SH-SY5Y (cell line): ENCODE measurements around the gene SEMA5B.

Experiments used
- GATA2 ChIP-seq: IDR thresholded peaks from 2 replicates; pipeline ENCODE4 v1.6.1; 2011; ENCODE audit warnings: mild to moderate bottlenecking, low read depth, low read length
- GATA3 ChIP-seq: IDR thresholded peaks from 2 replicates; pipeline ENCODE4 v1.6.1; 2011; ENCODE audit warnings: low read depth, mild to moderate bottlenecking, low read length, moderate library complexity

GRCh38 chr3:122940628-122941086, 86.9 kb downstream of the SEMA5B start:
- TF ChIP-seq GATA2 = peak; percentile 82
- no peak for TF ChIP-seq GATA3
